Upper lobe of left lung (tissue), 6 donors: ENCODE data around the gene MTMR2. TPM values are rescaled to one million over a fixed set of nuclear protein-coding genes. Genes with fewer than 3 reads are reported as not detected.

Experiments used
- ATAC-seq, 2 donors: fragments of 200-7000 bp; cut with Tn5 transposase; one replicate each; pipeline ENCODE4 v1.9.1; 2022; ENCODE audit warnings: mild to moderate bottlenecking in 2 of 2, moderate library complexity in 2 of 2; ENCODE audit not compliant: low FRiP score in 2 of 2
- DNase-seq, 2 donors: peaks; one replicate each; pipeline ENCODE4 v3.0.0-alpha.2; 2019 to 2020
- H3K27ac ChIP-seq, 4 donors: fragments of 200-600 bp; sonication (generic); one replicate each; pipeline ENCODE4 v1.5.1; 2016 to 2019
- H3K27me3 ChIP-seq, 4 donors: fragments of 200-600 bp; sonication (generic); one replicate each; pipeline ENCODE4 v1.5.1; 2017 to 2019
- H3K36me3 ChIP-seq, 4 donors: fragments of 200-600 bp; sonication (generic); one replicate each; pipeline ENCODE4 v1.5.1; 2016 to 2019
- H3K4me1 ChIP-seq, 4 donors: fragments of 200-600 bp; sonication (generic); one replicate each; pipeline ENCODE4 v1.5.1; 2018 to 2019
- H3K4me3 ChIP-seq, 4 donors: fragments of 200-600 bp; sonication (generic); one replicate each; pipeline ENCODE4 v1.5.1; 2017 to 2019; ENCODE audit warnings: mild to moderate bottlenecking in 2 of 4, moderate library complexity in 1 of 4
- H3K9me3 ChIP-seq, 4 donors: fragments of 200-600 bp; sonication (generic); one replicate each; pipeline ENCODE4 v1.5.1; 2018 to 2019
- EP300 ChIP-seq, 4 donors: sonication (generic); formaldehyde crosslinking; IDR thresholded peaks; one replicate each; pipeline ENCODE4 v1.5.1; 2017; ENCODE audit warnings: antibody characterized with exemption in 4 of 4, control low read depth in 2 of 4
- POLR2A ChIP-seq, 4 donors: fragments of 450-650 bp; IDR thresholded peaks; one replicate each; pipeline ENCODE4 v1.5.1; 2016 to 2017; ENCODE audit warnings: antibody characterized with exemption in 4 of 4, mild to moderate bottlenecking in 2 of 4
- POLR2AphosphoS5 ChIP-seq, 2 donors: sonication (generic); formaldehyde crosslinking; IDR thresholded peaks; one replicate each; pipeline ENCODE4 v1.5.1; 2017; ENCODE audit warnings: antibody characterized with exemption in 2 of 2
- WGBS, 2 donors: methylation state at CpG; one replicate each; pipeline ENCODE4 v1.1.5; 2017 to 2018; 5-methylcytosine and 5-hydroxymethylcytosine counted together
- total RNA-seq, 6 donors: library from RNA; depleted of rRNA in 4 of 6; stranded (reverse); fragments of >200 nt in 4 of 6; gene quantifications; one replicate each; pipeline versions ENCODE4 v1.1.0 to v1.2.1, GENCODE V29; 2016 to 2021
- TF ChIP-seq, protein P1 (sequence below), 6 experiments: fragments of 450-650 bp in 4 of 6; fragments of 200-600 bp in 2 of 6; sonication (generic) in 2 of 6; IDR thresholded peaks; one replicate each; pipeline ENCODE4 v1.5.1; 2016 to 2019; ENCODE audit warnings: antibody characterized with exemption in 6 of 6
- donor health status: DM: no; HTN: no; CAD: no; lungs with moderate emphysema.
- donor health status: DM: no; HTN: yes; CAD: no; lungs with severe emphysema.

MTMR2 gene
- total RNA-seq, 6 donors from 2014 or later, result 6.3 to 32.5 (median 25.0) TPM

DNA sequence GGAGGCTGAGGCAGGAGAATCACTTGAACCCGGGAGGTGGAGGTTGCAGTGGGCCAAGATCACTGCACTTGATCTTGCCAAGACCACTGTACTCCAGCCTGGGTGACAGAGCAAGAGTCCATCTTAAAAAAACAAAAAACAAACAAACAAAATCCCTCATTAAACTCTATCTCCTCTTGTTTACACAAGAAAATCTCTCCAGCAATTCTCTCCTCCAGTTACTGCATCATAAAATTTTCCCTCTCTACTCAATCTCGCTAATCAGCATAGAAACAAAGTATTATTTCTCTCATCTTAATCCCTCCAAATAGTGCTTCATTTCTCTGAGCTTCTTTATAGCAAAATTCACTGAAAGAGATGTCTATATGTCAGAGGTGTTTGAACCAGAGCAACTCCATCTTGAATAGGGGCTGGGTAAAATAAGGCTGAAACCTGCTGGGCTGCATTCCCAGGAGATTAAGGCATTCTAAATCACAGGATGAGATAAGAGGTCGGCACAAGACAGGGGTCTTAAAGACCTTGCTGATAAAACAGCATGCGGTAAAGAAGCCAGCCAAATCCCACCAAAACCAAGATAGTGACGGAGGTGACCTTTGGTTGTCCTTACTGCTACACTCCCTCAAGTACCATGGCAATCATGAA, 19.8 kb downstream of the MTMR2 start:
- Histone ChIP-seq H3K27ac (no peak overlapping the region), H3K9me3 (no peaks in the 10 kb centered on the region), H3K36me3 (no peaks in the 10 kb centered on the region), H3K4me3 (no peak overlapping the region), H3K27me3 (no peaks in the 10 kb centered on the region), H3K4me1 (peaks cover 0 to 6% (median 0%) of the 10 kb centered on the region in 4 donors)
- 85 to 89% methylated on average over 5 of the region's 5 CpGs for WGBS, 2 donors
- no peak for ATAC-seq
- no peak for DNase-seq
- TF ChIP-seq POLR2AphosphoS5 (IDR thresholded peaks at IDR 0.05), result no peak
- TF ChIP-seq POLR2A (IDR thresholded peaks at IDR 0.05), result no peak
- no peak for TF ChIP-seq EP300 (IDR thresholded peaks at IDR 0.05)
- TF ChIP-seq, protein P1, sequence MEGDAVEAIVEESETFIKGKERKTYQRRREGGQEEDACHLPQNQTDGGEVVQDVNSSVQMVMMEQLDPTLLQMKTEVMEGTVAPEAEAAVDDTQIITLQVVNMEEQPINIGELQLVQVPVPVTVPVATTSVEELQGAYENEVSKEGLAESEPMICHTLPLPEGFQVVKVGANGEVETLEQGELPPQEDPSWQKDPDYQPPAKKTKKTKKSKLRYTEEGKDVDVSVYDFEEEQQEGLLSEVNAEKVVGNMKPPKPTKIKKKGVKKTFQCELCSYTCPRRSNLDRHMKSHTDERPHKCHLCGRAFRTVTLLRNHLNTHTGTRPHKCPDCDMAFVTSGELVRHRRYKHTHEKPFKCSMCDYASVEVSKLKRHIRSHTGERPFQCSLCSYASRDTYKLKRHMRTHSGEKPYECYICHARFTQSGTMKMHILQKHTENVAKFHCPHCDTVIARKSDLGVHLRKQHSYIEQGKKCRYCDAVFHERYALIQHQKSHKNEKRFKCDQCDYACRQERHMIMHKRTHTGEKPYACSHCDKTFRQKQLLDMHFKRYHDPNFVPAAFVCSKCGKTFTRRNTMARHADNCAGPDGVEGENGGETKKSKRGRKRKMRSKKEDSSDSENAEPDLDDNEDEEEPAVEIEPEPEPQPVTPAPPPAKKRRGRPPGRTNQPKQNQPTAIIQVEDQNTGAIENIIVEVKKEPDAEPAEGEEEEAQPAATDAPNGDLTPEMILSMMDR (IDR thresholded peaks at IDR 0.05), result no peak

DNA sequence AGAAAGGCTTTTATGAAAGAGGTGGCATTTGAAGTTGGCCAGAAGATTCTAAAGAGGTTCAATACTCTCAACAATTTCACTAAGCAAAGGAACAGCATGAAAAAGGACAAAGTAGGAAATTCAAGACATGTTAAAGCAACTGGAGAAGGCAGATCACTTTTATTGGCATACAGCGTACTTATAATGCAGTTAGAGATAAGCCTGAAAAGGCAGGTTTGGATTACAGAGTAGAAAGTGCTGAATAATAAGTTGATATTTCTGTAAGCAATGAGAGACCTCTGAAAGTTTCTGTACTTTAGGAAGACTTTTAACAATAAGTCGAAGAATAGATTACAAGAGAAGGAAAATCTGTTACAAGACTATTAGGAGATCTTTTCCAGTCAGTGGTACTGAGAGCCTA, 25.1 kb downstream of the MTMR2 start:
- Histone ChIP-seq H3K27me3 (no peaks in the 10 kb centered on the region), H3K36me3 (no peaks in the 10 kb centered on the region), H3K27ac (no peak overlapping the region), H3K4me1 (peaks cover 0 to 11% (median 8%) of the 10 kb centered on the region in 4 donors), H3K9me3 (no peaks in the 10 kb centered on the region), H3K4me3 (no peak overlapping the region)
- WGBS, 2 donors, result 49 to 90% methylated on average over 2 of the region's 2 CpGs
- no peak for TF ChIP-seq EP300 (IDR thresholded peaks at IDR 0.05)
- TF ChIP-seq, protein P1 (IDR thresholded peaks at IDR 0.05), result no peak
- TF ChIP-seq POLR2AphosphoS5 (IDR thresholded peaks at IDR 0.05), result no peak
- no peak for TF ChIP-seq POLR2A (IDR thresholded peaks at IDR 0.05)
- ATAC-seq, result no peak
- no peak for DNase-seq

DNA sequence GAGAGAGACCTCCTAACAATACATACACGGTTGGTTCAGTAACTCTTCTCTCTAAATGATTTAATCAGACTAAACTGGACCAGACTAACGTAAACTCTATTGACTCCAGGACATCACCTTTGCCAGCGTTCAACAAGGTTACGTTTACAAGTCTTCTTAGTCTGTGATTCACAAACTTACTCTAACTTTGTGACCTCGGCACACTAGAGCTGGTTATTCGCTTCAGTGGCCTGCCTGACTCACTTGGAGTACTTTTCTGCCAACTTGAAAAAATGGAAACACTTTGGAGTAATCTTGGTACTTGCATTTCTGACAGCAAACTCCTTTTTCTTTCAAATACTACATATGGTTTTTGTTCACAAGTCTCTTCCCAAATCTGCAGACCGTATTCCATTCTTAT, 26.2 kb downstream of the MTMR2 start:
- H3K27me3 ChIP-seq, result no peaks in the 10 kb centered on the region
- H3K9me3 ChIP-seq, result no peaks in the 10 kb centered on the region
- DNase-seq, result no peak
- ATAC-seq, result no peak
- H3K4me3 ChIP-seq, result no peak overlapping the region
- no peak overlapping the region for H3K27ac ChIP-seq
- peaks cover 0 to 11% (median 6%) of the 10 kb centered on the region in 4 donors for H3K4me1 ChIP-seq
- no peaks in the 10 kb centered on the region for H3K36me3 ChIP-seq
- 92 to 94% methylated on average over 7 of the region's 7 CpGs for WGBS, 2 donors
- TF ChIP-seq POLR2AphosphoS5 (IDR thresholded peaks at IDR 0.05), result no peak
- no peak for TF ChIP-seq POLR2A (IDR thresholded peaks at IDR 0.05)
- TF ChIP-seq EP300 (IDR thresholded peaks at IDR 0.05), result no peak
- TF ChIP-seq, protein P1 (IDR thresholded peaks at IDR 0.05), result no peak

DNA sequence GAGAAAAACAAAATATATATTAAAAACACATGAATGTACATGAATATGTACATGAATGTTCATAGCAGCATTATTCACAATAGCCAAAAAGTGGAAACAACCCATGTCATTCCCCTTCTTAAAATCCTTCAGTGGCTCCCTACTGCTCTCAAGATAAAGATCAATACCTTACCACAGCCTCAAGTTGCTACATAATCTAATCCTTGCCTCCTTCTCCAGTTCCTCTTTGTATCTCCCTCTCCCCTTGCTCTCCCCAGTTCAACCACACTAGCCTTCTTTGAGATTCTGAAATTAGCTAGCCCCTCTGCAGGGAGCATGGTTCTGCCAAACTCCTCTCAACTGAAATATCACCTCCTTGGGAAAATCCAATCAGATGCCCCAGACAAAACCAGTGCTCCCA, 28.1 kb downstream of the MTMR2 start:
- H3K36me3 ChIP-seq, result no peaks in the 10 kb centered on the region
- TF ChIP-seq, protein P1 (IDR thresholded peaks at IDR 0.05), result no peak
- no peak for TF ChIP-seq EP300 (IDR thresholded peaks at IDR 0.05)
- no peak for TF ChIP-seq POLR2A (IDR thresholded peaks at IDR 0.05)
- TF ChIP-seq POLR2AphosphoS5 (IDR thresholded peaks at IDR 0.05), result no peak
- H3K4me1 ChIP-seq, result peaks cover 0 to 11% (median 6%) of the 10 kb centered on the region in 4 donors
- no peaks in the 10 kb centered on the region for H3K9me3 ChIP-seq
- H3K27me3 ChIP-seq, result no peaks in the 10 kb centered on the region
- no peak for DNase-seq
- no peak overlapping the region for H3K4me3 ChIP-seq
- H3K27ac ChIP-seq, result no peak overlapping the region
- ATAC-seq, result no peak
